K562 (cell line): ENCODE measurements around the gene MED16. TPM values are rescaled to one million over a fixed set of nuclear protein-coding genes. Genes with fewer than 3 reads are reported as not detected.

Experiments used
- ATF2 ChIP-seq: sonication (generic); formaldehyde crosslinking; IDR thresholded peaks from 2 replicates; pipeline ENCODE4 v1.8.1; 2022; ENCODE audit warnings: missing genetic modification reagents
- ATF3 ChIP-seq, 2 experiments: fragments of 450-650 bp in 1 of 2; sonication (generic) in 1 of 2; formaldehyde crosslinking in 1 of 2; IDR thresholded peaks in 1 of 2; conservative IDR thresholded peaks in 1 of 2; 2 replicates each; pipeline versions ENCODE4 v1.6.1 to v1.8.1; 2016 to 2023; ENCODE audit warnings: mild to moderate bottlenecking in 2 of 2, moderate library complexity in 2 of 2, inconsistent platforms in 1 of 2, missing genetic modification reagents in 1 of 2
- CREB3 ChIP-seq: fragments of 450-650 bp; conservative IDR thresholded peaks from 2 replicates; pipeline ENCODE4 v1.6.1; 2016; ENCODE audit warnings: missing genetic modification characterization, low read depth, mild to moderate bottlenecking, missing compliant biosample characterization, moderate library complexity
- CREM ChIP-seq: IDR thresholded peaks from 2 replicates; pipeline ENCODE4 v1.6.1; 2014; ENCODE audit warnings: antibody characterized with exemption, low read depth
- ETV1 ChIP-seq: fragments of 450-650 bp; conservative IDR thresholded peaks from 2 replicates; pipeline ENCODE4 v1.6.1; 2016; ENCODE audit warnings: missing genetic modification characterization, control low read depth, low read depth, missing compliant biosample characterization
- FOXM1 ChIP-seq, 2 experiments: fragments of 450-650 bp in 1 of 2; sonication (generic) in 1 of 2; formaldehyde crosslinking in 1 of 2; IDR thresholded peaks; 2 replicates each; pipeline versions ENCODE4 v1.6.1 to v1.9.0; 2017 to 2022; ENCODE audit warnings: low read depth in 2 of 2, mild to moderate bottlenecking in 2 of 2, missing genetic modification reagents in 1 of 2, moderate library complexity in 1 of 2
- GTF2E2 ChIP-seq: fragments of 200-800 bp; sonication (Bioruptor generic); IDR thresholded peaks from 2 replicates; pipeline ENCODE4 v1.6.1; 2016; ENCODE audit warnings: missing genetic modification characterization, missing compliant biosample characterization
- HDAC6 ChIP-seq: IDR thresholded peaks from 2 replicates; pipeline ENCODE4 v1.6.1; 2012; ENCODE audit warnings: low read depth, mild to moderate bottlenecking, control low read depth, inconsistent platforms, low read length, moderate library complexity
- HMG20B ChIP-seq: fragments of 250-450 bp; sonication (Bioruptor Pico); IDR thresholded peaks from 2 replicates; pipeline ENCODE4 v1.5.0; 2021; ENCODE audit warnings: mild to moderate bottlenecking
- MAFK ChIP-seq: IDR thresholded peaks from 2 replicates; pipeline ENCODE4 v1.6.1; 2011; ENCODE audit warnings: low read length, improper control_type of control experiment
- MBD1 ChIP-seq: fragments of 250-450 bp; sonication (Bioruptor Pico); IDR thresholded peaks from 2 replicates; pipeline ENCODE4 v1.8.0; 2022; ENCODE audit warnings: inconsistent platforms
- NONO ChIP-seq, 2 experiments: fragments of 200-400 bp in 1 of 2; fragments of 450-650 bp in 1 of 2; formaldehyde crosslinking in 1 of 2; IDR thresholded peaks; 2 replicates each; pipeline ENCODE4 v1.6.1; 2017; ENCODE audit warnings: low read depth in 2 of 2, mild to moderate bottlenecking in 2 of 2, moderate library complexity in 2 of 2, low read length in 1 of 2
- NR4A1 ChIP-seq, 2 experiments: fragments of 250-450 bp in 1 of 2; fragments of 450-650 bp in 1 of 2; sonication (Bioruptor Pico) in 1 of 2; IDR thresholded peaks; 2 replicates each; pipeline versions ENCODE4 v1.4.0 to v1.6.1; 2016 to 2020; ENCODE audit warnings: mild to moderate bottlenecking in 2 of 2, missing compliant biosample characterization in 1 of 2, missing genetic modification characterization in 1 of 2, moderate library complexity in 1 of 2
- POLR2A ChIP-seq: fragments of 450-650 bp; conservative IDR thresholded peaks from 2 replicates; pipeline ENCODE4 v1.6.1; 2016
- PREB ChIP-seq: sonication (generic); formaldehyde crosslinking; IDR thresholded peaks from 2 replicates; pipeline ENCODE4 v1.8.1; 2023; ENCODE audit warnings: mild to moderate bottlenecking, missing genetic modification reagents
- SMARCA5 ChIP-seq: fragments of 450-650 bp; IDR thresholded peaks from 2 replicates; pipeline ENCODE4 v1.6.1; 2016
- SMC3 ChIP-seq: conservative IDR thresholded peaks from 2 replicates; pipeline ENCODE4 v1.6.1; 2011; ENCODE audit warnings: low read depth, low read length, improper control_type of control experiment; ENCODE audit not compliant: insufficient read depth
- TARDBP ChIP-seq: fragments of 450-650 bp; IDR thresholded peaks from 2 replicates; pipeline ENCODE4 v1.6.1; 2016
- TBP ChIP-seq: optimal IDR thresholded peaks from 2 replicates; pipeline ENCODE3; 2011; ENCODE audit warnings: low read depth, low read length, improper control_type of control experiment
- TGIF2 ChIP-seq: sonication (generic); formaldehyde crosslinking; IDR thresholded peaks from 2 replicates; pipeline ENCODE4 v1.8.1; 2022; ENCODE audit warnings: mild to moderate bottlenecking, missing genetic modification reagents, moderate library complexity
- ZC3H11A ChIP-seq: IDR thresholded peaks from 2 replicates; pipeline ENCODE4 v1.6.1; 2012; ENCODE audit warnings: low read depth, low read length, improper control_type of control experiment
- ZNF232 ChIP-seq: sonication (generic); formaldehyde crosslinking; IDR thresholded peaks from 2 replicates; pipeline ENCODE4 v1.8.0; 2022; ENCODE audit warnings: mild to moderate bottlenecking, missing genetic modification reagents
- polyA plus RNA-seq, 8 experiments: library from polyadenylated mRNA; depleted of rRNA in 4 of 8; stranded (reverse) in 5 of 8; unstranded in 3 of 8; fragments of >200 nt; fragmentation: Nextera tagmentation in 2 of 8; fragmentation: Illumina TruSeq in 1 of 8; extraction: Ambion mirVana in 2 of 8; extraction: Trizol in 1 of 8; gene quantifications; 2 replicates each; pipeline versions ENCODE4 v1.2.1 to v1.2.3, GENCODE V29; 2011 to 2014; ENCODE audit warnings: inconsistent platforms in 1 of 8, missing spikeins in 1 of 8
- total RNA-seq, 7 experiments: library from RNA; depleted of rRNA in 6 of 7; stranded (reverse); fragments of >200 nt in 6 of 7; fragmentation: Illumina TruSeq in 2 of 7; extraction: Trizol in 2 of 7; gene quantifications; 2 replicates each; pipeline versions ENCODE4 v1.2.1 to v1.2.3, GENCODE V29; 2011 to 2021; ENCODE audit warnings: low replicate concordance in 1 of 7

Gene MED16
- total and polyA plus RNA-seq, 9 of the 15 experiments (the other 6 are each of a cell fraction or from before 2014, with no cell fraction given) = 0.89 to 59.9 (median 8.6) TPM

GRCh38 chr19:900302-901111 is 7.5 kb upstream of the MED16 start (continued):
- TF ChIP-seq NR4A1 (CRISPR knock-in tag; IDR thresholded peaks at IDR 0.05) = no peak
- no peak for TF ChIP-seq NR4A1 (tag; IDR thresholded peaks at IDR 0.05)
- no peak for TF ChIP-seq CREM
- TF ChIP-seq FOXM1 (IDR thresholded peaks at IDR 0.05; ENCODE audit: low read depth) = no peak
- TF ChIP-seq FOXM1 (CRISPR knock-in tag; IDR thresholded peaks at IDR 0.05; ENCODE audit: low read depth) = no peak
- peak; percentile 22; the same call in 1 of the 2 replicates for TF ChIP-seq SMARCA5
- TF ChIP-seq PREB = no peak
- TF ChIP-seq HDAC6 = no peak
- no peak for TF ChIP-seq SMC3
- no peak for TF ChIP-seq TARDBP
- TF ChIP-seq MBD1 (CRISPR knock-in tag) = no peak
- TF ChIP-seq CREB3 (tag) = no peak
- TF ChIP-seq TBP = no peak
- TF ChIP-seq ETV1 (tag) = no peak
- TF ChIP-seq POLR2A = peak; percentile 18; the same call in 1 of the 2 replicates
- TF ChIP-seq ATF3 (IDR thresholded peaks at IDR 0.05) = no peak
- no peak for TF ChIP-seq ATF3 (CRISPR knock-in tag; conservative IDR thresholded peaks at IDR 0.05)
- 0 out of 4 replicates have a peak, but pooled peaks of 1 of the 2 experiments have one; percentile 53 for TF ChIP-seq NONO (IDR thresholded peaks at IDR 0.05; ENCODE audit: low read depth in 2 of 2, low read length in 1 of 2)
- TF ChIP-seq GTF2E2 (tag) = no peak
- TF ChIP-seq ATF2 (CRISPR knock-in tag) = no peak
- TF ChIP-seq ZNF232 (CRISPR knock-in tag) = no peak
- no peak for TF ChIP-seq MAFK
- no peak for TF ChIP-seq TGIF2 (CRISPR knock-in tag)
- no peak for TF ChIP-seq ZC3H11A
- TF ChIP-seq HMG20B (CRISPR knock-in tag) = no peak
